Activated CD8-positive, alpha-beta memory T cell treated with anti-CD3 and anti-CD28 coated beads for 48 hours (primary cell): ENCODE results near the gene ANTXR1.

ENCODE experiments used
- DNase-seq, 3 experiments: peaks; one replicate each; pipeline ENCODE4 v3.0.0-alpha.2; 2020; ENCODE audit warnings: low read depth in 2 of 3, low spot score in 2 of 3

The ANTXR1 gene

DNA sequence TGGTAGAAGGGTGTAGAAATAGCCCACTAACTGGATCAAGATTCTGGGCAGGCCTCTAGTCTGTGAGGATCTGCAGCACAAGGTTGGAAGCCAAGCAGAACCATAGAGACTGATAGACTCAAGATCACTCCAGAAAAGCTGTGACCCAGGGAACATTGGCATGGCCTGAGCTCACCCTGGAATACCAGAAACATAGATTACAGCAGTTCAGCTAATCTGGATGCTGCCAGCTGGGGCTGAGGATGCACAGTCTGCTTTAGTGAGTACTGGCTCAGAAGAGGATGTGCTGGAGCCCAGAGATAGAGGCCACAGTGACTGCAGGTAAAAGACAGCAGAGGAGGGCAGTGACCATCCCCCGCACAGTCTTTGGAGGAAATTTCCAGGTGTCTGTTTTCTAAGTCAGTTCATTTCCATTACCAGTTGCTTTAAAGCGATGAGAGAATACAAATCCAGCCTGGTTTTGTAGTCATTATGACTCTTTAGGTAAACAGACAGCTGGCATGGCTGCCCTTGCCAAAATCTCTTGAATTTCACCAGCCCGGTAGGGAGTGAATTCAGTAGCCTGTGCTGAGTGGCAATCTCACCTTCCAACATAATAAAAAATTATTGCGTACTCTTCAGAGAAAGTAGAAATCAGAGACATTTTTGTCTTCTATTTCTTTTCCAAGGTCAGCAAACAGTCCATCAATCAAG is 119.2 kb downstream of the ANTXR1 start:
- no peak for DNase-seq

- no peak for DNase-seq
Observed at GRCh38 chr2:69132960-69133590, 120.1 kb downstream of the ANTXR1 start.

DNA sequence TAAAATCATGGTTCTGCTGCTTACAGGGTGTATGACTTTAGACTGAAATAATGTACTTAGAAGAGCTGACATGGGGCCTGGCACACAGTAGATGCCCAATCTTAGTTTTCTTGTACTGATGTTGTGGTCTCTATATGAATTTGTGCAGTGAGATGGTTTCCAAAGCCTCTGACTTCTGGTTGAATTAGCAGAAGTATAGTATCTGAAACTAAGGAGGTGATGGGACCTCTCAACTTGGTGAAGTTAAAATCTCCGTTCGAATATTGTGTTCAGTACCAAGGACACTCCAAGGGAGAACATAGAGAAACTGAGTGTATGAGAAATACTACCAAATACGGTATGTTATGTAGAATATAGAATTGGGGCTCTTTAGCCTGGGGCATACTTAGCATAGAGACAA is 120.9 kb downstream of the ANTXR1 start:
- no peak for DNase-seq

DNA sequence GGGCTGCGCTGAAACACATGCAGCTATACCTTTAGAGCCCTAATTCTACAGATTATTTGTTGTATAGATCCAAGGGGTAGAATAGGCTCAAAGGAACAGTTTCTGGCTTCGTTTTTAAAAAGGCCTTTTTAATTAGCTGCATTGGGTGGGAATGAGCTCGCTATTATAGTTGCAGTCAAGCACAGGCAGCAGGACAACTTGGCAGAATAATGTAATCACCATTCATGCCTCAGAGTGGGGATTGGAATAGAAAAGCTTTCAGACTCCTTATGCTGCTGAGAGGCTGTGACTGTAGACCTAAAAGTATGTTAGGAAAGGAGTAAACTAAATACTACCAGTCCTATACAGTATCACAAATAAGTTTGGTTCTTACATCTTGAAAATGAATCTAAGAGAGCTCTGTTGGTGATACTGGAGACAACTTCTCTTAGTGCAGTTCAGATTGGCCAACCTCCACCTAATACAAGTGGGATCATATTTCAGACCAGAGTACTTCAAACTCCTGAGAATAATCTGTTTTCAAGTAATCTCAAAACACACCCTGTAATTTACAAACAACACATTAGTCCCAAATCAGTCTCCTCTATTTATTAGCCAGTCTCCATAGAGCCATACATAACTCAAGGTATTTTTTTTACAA is 121.4 kb downstream of the ANTXR1 start:
- no peak for DNase-seq

GRCh38 chr2:69138247-69138772 is 125.3 kb downstream of the ANTXR1 start:
- no peak for DNase-seq

DNA sequence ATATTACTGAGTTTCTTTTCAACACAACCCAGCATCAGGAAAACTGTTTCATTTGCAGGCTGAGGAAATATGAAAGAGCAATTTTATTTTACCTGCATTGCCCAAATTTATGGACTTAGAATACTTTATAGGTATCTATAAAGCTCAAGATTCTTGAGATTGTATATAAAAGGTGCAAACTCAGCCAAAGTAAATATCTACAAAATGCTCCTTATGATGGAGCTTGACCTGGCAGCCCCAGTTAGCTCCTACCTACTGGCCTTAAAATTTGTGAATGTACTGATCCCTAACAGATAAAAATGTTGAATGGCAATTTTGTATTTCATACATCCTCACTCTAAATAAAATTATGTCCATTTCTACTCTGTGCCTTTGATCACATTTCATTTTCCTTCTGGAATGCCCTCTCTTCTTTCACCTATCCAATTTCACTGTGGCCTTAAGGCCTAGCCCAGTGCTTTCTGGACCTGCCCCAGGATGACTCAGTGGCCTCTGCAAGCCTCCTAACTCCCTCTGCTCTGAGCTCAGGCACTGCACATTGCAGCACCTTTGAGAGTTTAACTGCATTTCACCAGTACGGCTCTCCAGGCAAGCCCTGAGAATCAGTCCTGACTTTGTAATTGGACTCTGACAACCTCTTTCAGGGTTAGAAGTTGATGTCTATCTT is 125.9 kb downstream of the ANTXR1 start:
- no peak for DNase-seq

- DNase-seq = no peak
Observed at GRCh38 chr2:69139778-69140670, 127.0 kb downstream of the ANTXR1 start.

DNA sequence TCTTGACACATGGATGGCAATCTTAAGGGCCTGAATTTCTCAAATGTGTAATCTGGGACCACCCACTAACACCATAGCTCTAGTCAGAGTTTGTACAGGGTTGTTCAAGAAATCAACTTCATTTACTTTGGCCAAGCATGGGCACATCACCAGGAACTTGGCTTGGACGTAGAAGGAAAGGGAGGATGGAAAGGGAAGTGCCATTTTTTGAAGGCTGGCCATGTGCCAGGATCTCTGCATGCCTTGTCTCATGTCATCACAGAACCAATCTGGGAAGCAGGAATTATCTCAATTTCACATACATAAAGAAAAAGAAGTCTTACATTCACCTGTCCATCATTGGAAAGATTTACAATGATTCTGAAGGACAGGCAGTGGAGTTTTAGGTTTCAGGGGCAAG is 128.1 kb downstream of the ANTXR1 start:
- no peak for DNase-seq

DNA sequence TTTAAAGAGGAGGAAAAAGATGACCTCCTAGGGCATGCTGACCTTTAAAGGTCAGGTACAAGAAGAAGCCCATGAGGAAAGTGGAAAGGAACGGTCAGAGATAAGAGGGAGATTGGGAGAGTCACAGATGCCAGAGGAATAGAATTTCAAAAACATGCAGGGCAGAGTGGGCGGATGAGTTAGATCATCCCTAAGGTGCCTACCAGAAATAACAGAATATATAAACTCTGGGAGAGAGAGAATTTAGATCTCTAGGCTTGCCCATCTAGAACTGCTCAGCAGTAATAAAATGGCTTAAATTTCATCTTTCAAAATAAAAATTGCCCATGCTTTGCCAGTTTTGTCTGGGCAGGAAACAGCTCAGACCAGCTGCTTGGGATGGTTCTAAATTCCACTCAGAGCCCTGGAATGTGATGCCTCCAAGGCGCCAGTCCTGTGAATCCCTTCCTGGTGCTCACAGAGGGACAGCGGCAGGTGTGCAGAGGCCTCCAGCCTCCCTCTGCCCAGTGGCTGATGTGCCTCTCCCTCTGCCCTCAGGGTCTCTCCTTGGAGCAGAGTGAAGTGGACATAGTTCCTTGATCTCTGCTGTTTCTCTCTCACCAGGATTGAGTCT is 130.9 kb downstream of the ANTXR1 start:
- DNase-seq = no peak

GRCh38 chr2:69145204-69145603 is 132.2 kb downstream of the ANTXR1 start:
- no peak for DNase-seq

DNA sequence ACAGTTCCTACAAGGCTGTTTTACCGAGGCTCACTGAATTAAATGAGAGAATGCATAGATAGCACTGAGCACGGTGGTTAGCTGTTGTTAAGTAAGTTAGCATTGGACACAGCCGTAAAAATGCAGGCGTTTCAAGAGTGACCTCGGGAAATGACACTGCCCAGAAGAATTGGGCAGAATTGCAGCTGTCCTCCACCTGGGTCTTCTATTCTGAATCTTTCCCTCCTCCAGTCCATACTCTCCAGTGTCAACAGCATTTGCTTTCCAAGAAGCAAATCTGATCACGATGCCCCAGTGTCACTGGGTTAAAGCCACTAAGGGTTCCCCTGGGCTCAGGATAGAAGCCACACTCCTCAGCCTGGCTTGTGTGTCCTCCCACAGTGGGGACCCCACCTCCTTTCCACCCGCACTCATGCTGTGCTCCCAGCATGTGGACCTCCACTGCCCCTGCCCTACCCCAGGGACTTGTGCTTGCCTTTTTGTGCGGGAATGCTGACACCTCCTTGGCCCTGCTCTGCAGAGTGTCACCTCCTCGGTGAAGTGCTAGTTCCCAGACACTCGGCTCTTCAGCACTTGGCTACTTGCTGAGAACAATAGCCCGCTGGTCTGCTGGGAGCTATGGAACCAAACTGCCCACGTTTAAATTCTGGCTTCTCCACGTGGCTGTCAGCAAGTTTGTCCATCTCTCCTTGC is 135.0 kb downstream of the ANTXR1 start:
- DNase-seq = no peak

- DNase-seq = no peak
Observed at GRCh38 chr2:69149631-69150215, 136.7 kb downstream of the ANTXR1 start.

DNA sequence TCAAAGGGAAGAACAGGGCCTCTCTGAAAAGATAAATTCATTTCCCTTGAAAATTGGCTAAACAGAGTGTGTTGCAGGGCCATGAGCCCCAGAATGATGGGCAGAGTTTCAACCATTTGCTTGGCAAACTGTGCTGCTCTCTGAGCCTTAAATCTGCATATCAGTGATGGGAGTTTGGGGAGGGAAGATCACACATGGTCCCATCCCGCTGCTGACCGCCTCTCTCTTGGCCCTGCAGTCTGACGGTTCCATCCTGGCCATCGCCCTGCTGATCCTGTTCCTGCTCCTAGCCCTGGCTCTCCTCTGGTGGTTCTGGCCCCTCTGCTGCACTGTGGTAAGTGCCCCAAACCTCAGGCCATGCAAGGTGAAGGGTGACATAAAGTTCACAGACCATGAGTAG is 139.0 kb downstream of the ANTXR1 start:
- no peak for DNase-seq

- no peak for DNase-seq
Observed at GRCh38 chr2:69152847-69153583, 140.0 kb downstream of the ANTXR1 start.

GRCh38 chr2:69154106-69154505 is 141.1 kb downstream of the ANTXR1 start:
- DNase-seq = no peak

GRCh38 chr2:69156624-69157023 is 143.6 kb downstream of the ANTXR1 start:
- no peak for DNase-seq

DNA sequence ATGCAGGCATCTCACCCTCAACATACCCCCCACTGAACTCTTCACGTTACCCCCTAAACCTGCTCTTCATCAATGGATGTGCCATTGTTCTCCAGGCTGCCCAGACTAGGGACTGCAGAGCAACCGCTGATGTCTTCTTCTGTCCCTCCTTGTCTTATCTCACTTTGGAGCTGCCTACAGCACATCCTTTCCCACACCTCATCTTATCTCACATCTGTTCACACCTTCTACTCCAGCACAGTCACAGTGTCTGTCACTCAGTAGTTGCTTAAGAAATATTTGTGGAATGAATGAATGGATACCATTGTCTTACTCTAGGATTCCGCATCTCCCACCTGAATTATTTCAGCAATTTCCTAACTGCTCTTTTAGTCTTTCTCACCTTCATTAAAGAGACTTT is 144.5 kb downstream of the ANTXR1 start:
- no peak for DNase-seq

DNA sequence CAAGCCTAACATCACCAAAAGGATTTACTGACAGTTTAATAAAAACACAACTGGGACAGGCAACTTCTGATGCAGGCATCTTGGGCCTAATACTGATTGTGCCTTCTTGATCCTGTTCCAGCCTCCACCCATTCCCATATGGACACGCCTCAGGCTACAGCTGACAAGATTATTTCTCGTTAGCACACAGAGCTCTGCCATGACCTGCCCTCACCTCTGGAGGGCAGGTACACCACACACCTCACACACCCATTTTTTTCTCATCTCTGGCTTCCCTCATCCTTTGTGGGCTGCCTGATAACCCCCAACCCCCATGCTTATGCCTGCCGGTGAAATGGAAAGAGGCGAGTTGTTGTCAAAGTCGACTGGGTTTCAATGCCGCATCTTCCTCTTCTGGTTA is 147.0 kb downstream of the ANTXR1 start:
- no peak for DNase-seq

GRCh38 chr2:69162057-69162456 is 149.1 kb downstream of the ANTXR1 start:
- DNase-seq = no peak
